ENCODE measurements around the gene NRXN3.

GRCh38 chr14:78857974-78858373, 687.8 kb downstream of the NRXN3 start:
- TF ChIP-seq CTCF (conservative IDR thresholded peaks at IDR 0.05; ENCODE audit: low read depth, low read length) (no peak), EZH2 (IDR thresholded peaks at IDR 0.05; ENCODE audit: low read length, unreplicated experiment) (no peak)
